Stimulated activated CD4-positive, alpha-beta T cell treated with anti-CD3 and anti-CD28 coated beads, Interleukin-12 subunit alpha, Interleukin-12 subunit beta, amount 100 ng/mL, for 4 hours (primary cell): Measurements from ENCODE around the gene WSCD1.

Experiments
- DNase-seq: peaks from one replicate; pipeline ENCODE4 v3.0.0-alpha.2; 2020

Gene WSCD1

DNA sequence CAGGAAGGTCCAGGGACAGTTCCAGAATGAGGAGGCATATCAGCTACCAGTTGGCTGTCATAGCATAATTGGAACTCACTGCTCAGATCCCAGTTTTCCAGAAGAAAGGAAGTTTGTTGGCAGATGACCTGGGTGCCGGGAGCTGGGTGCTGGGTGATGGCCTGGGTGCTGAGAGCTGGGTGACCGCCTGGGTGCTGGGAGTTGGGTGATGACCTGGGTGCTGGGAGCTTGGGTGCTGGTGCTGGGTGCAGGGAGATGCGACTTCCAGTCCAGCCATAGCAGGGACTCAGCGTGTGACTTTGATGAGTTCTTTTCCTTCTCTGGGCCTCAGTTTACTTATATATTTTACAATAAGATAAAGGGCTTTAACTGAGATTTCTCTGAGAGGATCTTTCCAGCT lies 18.0 kb downstream of the WSCD1 start:
- DNase-seq, result no peak

DNA sequence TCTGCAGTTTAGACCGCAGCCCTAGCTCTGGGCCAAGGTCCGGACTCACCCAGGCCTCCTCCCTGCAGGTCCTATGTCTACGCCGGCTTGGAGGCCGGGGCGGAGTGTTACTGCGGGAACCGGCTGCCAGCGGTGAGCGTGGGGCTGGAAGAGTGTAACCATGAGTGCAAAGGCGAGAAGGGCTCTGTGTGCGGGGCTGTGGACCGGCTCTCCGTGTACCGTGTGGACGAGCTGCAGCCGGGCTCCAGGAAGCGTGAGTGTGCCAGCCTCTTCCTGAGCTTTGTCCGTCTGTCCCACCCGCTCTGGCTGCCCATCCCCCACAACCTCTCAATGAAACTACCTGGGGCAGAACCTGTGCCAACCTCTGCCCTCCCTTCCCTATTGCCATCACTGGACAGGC lies 20.1 kb downstream of the WSCD1 start:
- DNase-seq, result no peak

- no peak for DNase-seq
These were observed 22.2 kb downstream of the WSCD1 start for GRCh38 chr17:6092182-6092902.

- no peak for DNase-seq
These were observed 22.8 kb downstream of the WSCD1 start for GRCh38 chr17:6092903-6093468.

GRCh38 chr17:6094453-6094852 lies 24.3 kb downstream of the WSCD1 start:
- no peak for DNase-seq

DNA sequence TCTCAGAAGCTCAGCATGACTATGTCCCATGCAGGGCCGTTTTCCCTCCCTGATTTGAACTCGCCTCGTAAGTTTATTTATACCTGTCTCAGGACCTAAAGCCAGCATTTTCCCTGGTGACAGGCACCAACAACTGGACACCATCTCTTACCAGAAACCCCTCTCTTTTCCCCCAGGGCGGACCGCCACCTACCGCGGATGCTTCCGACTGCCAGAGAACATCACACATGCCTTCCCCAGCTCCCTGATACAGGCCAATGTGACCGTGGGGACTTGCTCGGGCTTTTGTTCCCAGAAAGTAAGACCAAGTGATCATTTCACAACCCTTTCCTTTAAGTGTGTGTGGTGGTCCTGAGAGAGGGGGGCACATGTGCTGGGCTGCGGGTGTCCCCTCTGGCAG lies 24.7 kb downstream of the WSCD1 start:
- DNase-seq, result no peak

DNA sequence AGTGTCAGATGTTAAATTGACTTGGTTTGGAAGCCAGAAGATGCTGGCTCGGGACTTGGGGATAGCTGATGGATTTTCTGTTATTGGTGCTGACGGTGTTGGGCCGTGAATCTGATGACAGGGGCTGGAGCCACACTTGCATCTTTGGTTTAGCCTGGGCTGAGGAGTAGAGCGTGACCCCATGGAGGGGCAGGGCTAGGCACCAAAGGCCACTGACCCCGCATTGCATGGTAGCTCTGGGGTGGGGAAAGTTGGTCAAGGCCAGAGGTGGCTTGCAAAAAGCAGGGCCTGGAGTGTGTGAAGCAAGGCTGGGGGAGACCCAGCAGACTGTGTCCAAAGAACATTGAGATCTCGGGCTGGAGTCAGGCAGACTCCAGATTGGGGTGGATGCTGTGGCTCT lies 25.3 kb downstream of the WSCD1 start:
- DNase-seq, result no peak

GRCh38 chr17:6096201-6097004 lies 26.2 kb downstream of the WSCD1 start:
- DNase-seq, result no peak

- no peak for DNase-seq
These were observed 26.8 kb downstream of the WSCD1 start for GRCh38 chr17:6097005-6097279.

DNA sequence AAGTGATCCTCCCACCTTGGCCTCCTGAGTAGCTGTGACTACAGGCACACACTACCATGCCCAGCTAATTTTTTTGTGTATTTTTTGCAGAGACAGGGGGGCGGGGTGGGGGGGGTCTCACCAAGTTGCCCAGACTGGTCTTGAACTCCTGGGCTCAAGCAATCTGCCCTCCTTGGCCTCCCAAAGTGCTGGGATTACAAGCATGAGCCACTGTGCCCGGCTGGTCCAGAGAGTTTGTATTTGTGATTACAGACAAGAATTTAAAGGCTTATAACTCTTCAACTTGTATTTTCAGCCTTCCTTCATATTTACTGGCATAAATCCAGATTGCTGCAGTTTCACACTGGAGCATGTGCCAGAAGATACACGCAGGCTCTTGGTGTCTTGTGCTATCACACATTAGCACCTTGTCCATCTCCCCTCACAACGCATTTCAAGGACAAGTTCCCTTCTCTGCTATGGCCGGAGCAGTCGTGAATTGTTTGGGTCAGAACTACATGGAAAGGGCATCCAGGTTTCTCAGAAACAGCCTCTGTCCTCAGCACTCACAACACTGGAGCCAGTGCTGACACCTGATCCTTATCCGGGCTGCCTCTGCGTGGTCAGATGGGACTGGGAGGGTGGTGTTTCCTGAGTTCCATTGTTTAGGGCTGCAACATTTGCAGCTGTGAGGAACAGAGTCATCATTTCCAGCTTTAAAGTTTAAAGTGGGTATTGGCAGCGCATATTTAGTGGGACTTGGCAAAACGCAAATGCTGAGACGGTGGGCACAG lies 28.1 kb downstream of the WSCD1 start:
- DNase-seq, result no peak

DNA sequence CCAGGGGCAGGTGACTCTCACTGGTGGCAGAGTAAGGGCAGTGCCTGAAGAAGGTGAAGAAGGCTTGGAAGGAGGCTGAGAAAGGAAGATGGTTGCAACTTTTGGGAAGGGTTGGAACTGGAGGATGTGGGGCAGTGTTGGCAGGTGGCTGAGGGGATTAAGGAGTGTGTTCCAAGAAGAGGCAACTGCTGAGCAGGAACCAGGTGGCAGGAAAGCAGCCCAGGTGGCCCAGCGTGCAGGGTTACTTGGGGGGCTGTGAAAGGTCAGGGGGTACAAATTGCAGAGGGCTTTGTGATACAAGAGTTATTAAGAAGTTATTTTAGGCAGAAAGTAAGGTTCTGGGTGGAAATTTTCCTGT lies 28.6 kb downstream of the WSCD1 start:
- DNase-seq, result no peak

GRCh38 chr17:6099492-6099891 lies 29.3 kb downstream of the WSCD1 start:
- DNase-seq, result no peak

DNA sequence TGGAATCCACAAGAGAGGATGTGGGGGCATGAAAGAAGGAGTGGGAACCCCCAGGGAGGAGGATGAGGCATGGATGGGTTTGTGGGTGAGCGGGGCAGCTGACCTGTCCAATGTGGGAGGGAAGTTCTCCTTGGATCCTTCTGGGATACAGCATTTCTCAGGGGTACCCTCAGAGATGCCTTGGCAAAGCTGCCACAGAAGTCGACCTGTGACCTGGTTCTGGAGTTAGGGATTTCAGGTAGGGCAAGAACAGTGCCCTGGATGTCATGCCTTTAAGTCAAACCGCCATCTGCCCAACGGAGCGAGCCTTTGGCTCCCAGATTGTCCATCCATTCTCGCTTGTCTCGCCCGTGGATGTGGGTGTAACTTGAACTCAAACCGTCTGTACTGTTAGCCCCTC lies 30.0 kb downstream of the WSCD1 start:
- DNase-seq, result no peak

GRCh38 chr17:6100891-6101500 lies 30.8 kb downstream of the WSCD1 start:
- DNase-seq, result no peak

GRCh38 chr17:6101706-6102105 lies 31.5 kb downstream of the WSCD1 start:
- no peak for DNase-seq

- no peak for DNase-seq
These were observed 32.4 kb downstream of the WSCD1 start for GRCh38 chr17:6102615-6103014.

DNA sequence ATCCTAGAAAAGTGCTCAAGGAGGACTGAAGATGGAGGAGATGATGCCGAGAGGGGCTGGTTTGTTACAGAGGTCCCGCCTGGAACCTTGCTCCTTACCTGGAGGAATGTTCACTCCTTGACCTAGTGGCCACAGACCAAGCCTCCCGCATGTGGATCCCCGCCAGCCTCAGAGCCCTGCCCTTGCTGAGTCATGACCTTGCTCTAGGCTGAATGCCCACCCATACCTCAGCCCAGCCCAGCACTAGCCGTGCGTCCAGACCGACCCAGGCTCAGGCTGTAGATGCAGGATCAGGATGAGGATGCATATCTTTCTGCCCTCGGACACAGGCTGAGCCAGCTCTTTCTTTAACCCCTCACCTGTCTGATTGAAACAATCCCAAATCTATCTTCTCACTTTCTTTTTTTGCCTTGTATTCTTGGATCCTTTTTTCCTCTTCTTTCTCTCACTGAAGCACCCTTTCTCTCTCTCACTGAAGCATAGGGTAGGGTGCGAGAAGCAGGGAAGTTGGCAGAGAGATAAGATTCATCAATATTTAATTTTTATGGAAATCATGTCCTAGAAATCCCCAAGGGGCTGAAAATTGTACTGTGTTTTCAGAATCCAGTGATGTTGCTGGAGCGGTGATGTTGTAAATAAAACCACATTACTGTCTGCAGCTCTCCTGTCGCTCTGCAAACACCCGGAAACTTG lies 34.9 kb downstream of the WSCD1 start:
- DNase-seq, result no peak

- DNase-seq, result no peak
These were observed 35.4 kb downstream of the WSCD1 start for GRCh38 chr17:6105649-6106007.

- DNase-seq, result no peak
These were observed 36.0 kb downstream of the WSCD1 start for GRCh38 chr17:6106212-6106611.

- no peak for DNase-seq
These were observed 37.6 kb downstream of the WSCD1 start for GRCh38 chr17:6107791-6108190.

DNA sequence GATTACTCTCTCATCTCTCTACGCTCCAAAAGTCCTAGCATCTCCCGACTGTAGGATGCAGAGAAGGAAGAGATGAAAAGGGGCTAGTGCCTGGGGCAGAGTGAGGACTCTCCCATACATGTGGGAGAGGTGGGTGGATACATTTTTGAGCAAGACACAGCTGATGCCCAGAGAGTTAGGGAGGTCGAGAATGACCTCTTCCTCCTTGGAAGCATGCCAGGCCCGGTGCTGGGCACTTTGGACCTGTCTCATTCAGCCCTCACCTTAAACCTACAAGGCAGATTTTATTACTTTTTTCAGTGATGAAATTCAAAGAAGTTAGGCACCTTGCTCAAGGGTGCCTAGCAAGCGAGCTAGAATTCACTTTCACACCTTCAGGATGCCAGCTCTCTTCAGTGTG lies 38.2 kb downstream of the WSCD1 start:
- DNase-seq, result no peak

DNA sequence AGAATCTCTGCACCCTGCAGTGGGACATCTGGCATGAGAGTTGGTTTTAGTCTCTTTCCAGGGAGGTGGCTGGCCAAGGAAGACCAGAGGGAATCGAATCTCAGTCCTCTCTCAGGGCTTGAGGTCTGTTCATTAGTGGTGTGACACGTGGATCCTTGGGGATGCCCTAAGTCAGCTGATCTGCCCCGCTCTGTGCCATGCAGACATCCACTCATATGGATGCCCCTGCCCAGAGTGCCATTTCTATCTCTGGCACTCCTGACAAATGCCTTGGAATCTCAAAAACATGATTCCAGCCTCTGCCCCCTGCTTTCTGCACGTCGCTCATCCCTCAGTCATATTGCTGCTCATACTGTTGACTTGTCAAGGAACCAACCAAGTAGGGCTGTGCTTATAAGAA lies 38.8 kb downstream of the WSCD1 start:
- no peak for DNase-seq

GRCh38 chr17:6109536-6109935 lies 39.4 kb downstream of the WSCD1 start:
- no peak for DNase-seq
